Stimulated activated CD8-positive, alpha-beta memory T cell treated with anti-CD3 and anti-CD28 coated beads, Interleukin-4, amount 100 ng/mL, for 4 hours (primary cell): ENCODE results near the gene LIPN.

ENCODE experiments used
- DNase-seq, 2 donors: peaks; one replicate each; pipeline ENCODE4 v3.0.0-alpha.2; 2020; ENCODE audit warnings: low read depth in 2 of 2, low spot score in 1 of 2

The LIPN gene

DNA sequence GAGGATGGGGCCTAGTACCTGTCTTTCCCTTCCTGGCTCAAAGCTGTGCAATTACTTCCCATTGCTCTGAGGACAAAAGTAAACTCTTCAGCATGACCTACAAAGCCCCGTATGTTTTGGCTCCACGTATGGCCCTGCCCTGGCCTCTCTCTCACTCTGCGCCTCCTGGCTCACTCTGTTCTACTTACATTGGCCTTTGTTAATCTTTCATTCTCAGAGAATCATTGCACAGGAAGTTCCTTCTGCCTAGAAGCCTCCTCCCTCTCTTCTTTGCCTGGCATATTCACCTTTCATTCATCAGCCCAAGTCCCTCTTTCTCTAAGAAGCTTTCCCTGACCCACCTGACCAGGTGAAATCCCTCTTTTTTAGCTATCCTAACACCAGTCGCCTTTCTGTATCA lies 66.6 kb downstream of the LIPN start:
- DNase-seq = no peak

DNA sequence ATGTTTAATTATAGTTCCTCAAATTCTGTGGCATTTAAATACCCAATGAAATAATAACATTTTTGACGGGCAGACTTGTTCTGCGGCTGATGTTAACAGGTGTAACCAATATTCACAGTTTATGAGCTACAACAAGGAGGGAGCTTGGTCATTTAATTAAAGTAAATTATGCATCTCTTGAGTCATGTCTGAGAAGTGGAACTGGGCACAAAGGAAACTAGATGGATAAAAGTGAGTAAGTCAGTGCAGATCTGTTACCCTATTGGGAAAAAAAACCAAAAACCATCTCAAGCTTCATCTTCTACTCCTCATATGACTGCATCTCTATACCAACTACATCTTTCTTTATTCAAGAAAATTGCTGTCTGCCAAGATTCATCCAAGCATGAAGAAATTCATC lies 67.9 kb downstream of the LIPN start:
- no peak for DNase-seq

DNA sequence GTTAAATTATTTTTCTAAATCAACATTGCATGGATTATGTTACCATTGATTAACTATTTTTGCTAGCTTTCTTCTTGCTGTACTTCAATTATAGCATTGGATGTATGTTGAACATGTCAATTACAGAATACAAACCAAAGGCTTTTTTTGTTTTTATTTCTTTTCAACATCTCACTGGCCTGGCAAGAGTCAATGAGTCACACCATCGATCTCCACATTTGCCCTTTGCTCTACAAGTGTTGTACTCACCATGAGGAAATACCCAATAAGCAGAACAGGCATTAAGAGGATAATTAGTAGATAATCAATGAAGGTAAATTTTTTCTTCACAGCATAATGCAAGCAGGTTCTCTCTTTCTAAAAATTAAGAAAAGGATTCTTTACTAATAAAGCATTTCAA lies 68.5 kb downstream of the LIPN start:
- no peak for DNase-seq
